ENCODE data around the gene FUT8.

The FUT8 gene

GRCh38 chr14:65599375-65599774 is 186.8 kb downstream of the FUT8 start:
- TF ChIP-seq CTCF (IDR thresholded peaks at IDR 0.05; ENCODE audit: low read depth, low read length), result no peak
- no peak overlapping the region for H3K4me3 ChIP-seq (ENCODE audit: low read depth, low read length)

DNA sequence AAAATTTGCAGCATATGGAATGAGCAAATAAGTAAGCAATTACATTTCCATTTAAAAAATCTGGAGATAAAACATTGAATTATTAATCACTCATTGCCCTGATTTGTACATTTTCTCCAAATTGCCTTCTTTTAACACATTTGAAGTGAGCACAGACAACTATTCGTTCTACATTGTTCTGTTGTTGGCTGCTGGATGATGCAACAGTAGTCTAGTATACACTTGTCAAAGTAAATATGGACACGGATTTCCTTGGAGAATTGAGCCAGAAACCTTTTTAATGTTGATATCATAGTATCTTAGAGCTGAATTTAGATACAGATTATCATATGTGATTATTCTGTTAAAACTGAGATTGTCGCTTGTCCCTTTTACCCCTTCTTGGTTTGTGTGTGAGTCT is 188.2 kb downstream of the FUT8 start:
- no peak for TF ChIP-seq CTCF (IDR thresholded peaks at IDR 0.05; ENCODE audit: low read depth, low read length)
- H3K4me3 ChIP-seq (ENCODE audit: low read depth, low read length), result no peak overlapping the region

DNA sequence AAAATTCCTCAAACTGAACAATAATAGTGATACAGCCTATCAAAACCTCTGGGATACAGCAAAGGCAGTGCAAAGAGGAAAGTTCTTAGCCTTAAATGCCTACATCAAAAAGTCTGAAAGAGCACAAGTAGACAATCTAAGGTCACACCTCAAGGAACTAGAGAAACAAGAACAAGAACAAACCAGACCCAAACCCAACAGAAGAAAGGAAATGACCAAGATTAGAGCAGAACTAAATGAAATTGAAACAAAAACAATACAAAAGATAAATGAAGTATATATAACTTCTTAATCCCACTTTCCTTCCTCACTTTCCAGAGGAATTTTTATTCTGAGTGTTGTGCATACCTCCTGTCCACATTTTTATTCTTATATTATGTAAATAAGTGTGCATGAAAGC is 192.0 kb downstream of the FUT8 start:
- no peak for TF ChIP-seq CTCF (IDR thresholded peaks at IDR 0.05; ENCODE audit: low read depth, low read length)
- no peak overlapping the region for H3K4me3 ChIP-seq (ENCODE audit: low read depth, low read length)

GRCh38 chr14:65604936-65605335 is 192.4 kb downstream of the FUT8 start:
- H3K4me3 ChIP-seq (ENCODE audit: low read depth, low read length), result no peak overlapping the region
- no peak for TF ChIP-seq CTCF (IDR thresholded peaks at IDR 0.05; ENCODE audit: low read depth, low read length)

GRCh38 chr14:65606460-65606859 is 193.9 kb downstream of the FUT8 start:
- no peak for TF ChIP-seq CTCF (IDR thresholded peaks at IDR 0.05; ENCODE audit: low read depth, low read length)

GRCh38 chr14:65613131-65613650 is 200.7 kb downstream of the FUT8 start:
- H3K4me3 ChIP-seq (ENCODE audit: low read depth, low read length), result no peak overlapping the region
- TF ChIP-seq CTCF (IDR thresholded peaks at IDR 0.05; ENCODE audit: low read depth, low read length), result no peak

More at GRCh38 chr14:65606460-65606859, 193.9 kb downstream of the FUT8 start:
- no peak overlapping the region for H3K4me3 ChIP-seq (ENCODE audit: low read depth, low read length)

DNA sequence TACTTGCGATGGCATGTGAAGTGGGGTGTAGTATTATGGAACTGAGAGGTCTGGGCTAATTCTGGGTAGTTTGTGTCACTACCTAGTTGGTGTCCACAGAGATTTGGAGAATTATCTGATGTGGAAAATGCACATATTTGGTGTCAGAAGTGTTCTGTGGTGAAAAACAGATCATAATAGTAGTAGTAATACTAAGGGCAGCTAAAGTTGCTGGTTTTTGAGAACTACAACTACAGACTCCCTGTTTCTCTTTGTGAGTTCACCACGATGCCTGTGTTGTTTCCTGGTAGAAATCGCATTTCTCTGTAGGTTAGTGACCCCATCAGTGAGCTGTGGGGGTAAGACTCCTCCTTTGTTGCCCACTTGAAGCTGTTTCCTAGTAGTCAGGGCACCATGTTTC is 206.5 kb downstream of the FUT8 start:
- no peak overlapping the region for H3K4me3 ChIP-seq (ENCODE audit: low read depth, low read length)
- no peak for TF ChIP-seq CTCF (IDR thresholded peaks at IDR 0.05; ENCODE audit: low read depth, low read length)

Measured in WI38 (cell line).